Hepatocyte (in vitro differentiated cells): ENCODE measurements around the gene GRIK2. TPM values are rescaled to one million over a fixed set of nuclear protein-coding genes. Genes with fewer than 3 reads are reported as not detected.

Experiments
- DNase-seq: peaks from one replicate; pipeline ENCODE4 v3.0.0-alpha.2; 2016; ENCODE audit warnings: low spot score
- H2AFZ ChIP-seq: fragments of 200-600 bp; sonication (generic); 2 replicates; pipeline ENCODE4 v1.6.0; 2016; ENCODE audit warnings: antibody characterized with exemption, mild to moderate bottlenecking
- H3K27ac ChIP-seq: fragments of 200-600 bp; sonication (generic); 2 replicates; pipeline ENCODE4 v1.5.1; 2016; ENCODE audit warnings: mild to moderate bottlenecking
- H3K27me3 ChIP-seq: fragments of 200-600 bp; sonication (generic); 2 replicates; pipeline ENCODE4 v1.6.1; 2016
- H3K36me3 ChIP-seq: fragments of 200-600 bp; sonication (generic); replicated peaks from 2 replicates; pipeline ENCODE4 v1.5.1; 2016; ENCODE audit warnings: low read depth; ENCODE audit not compliant: insufficient read depth
- H3K4me1 ChIP-seq: fragments of 200-600 bp; sonication (generic); 2 replicates; pipeline ENCODE4 v1.5.1; 2016; ENCODE audit warnings: mild to moderate bottlenecking, moderate library complexity; ENCODE audit not compliant: insufficient read depth
- H3K4me2 ChIP-seq: fragments of 200-600 bp; sonication (generic); 2 replicates; pipeline ENCODE4 v1.6.0; 2016
- H3K4me3 ChIP-seq: fragments of 200-600 bp; sonication (generic); 2 replicates; pipeline ENCODE4 v1.5.1; 2016; ENCODE audit warnings: mild to moderate bottlenecking
- H3K79me2 ChIP-seq: fragments of 200-600 bp; sonication (generic); 2 replicates; pipeline ENCODE4 v1.6.0; 2017; ENCODE audit warnings: mild to moderate bottlenecking
- H3K9me2 ChIP-seq: fragments of 200-600 bp; sonication (generic); replicated peaks from 2 replicates; pipeline ENCODE4 v1.6.0; 2017; ENCODE audit warnings: mild to moderate bottlenecking; ENCODE audit not compliant: insufficient read depth
- H3K9me3 ChIP-seq: fragments of 200-600 bp; sonication (generic); 2 replicates; pipeline ENCODE4 v1.5.1; 2016; ENCODE audit warnings: low read depth, mild to moderate bottlenecking
- H4K20me1 ChIP-seq: fragments of 200-600 bp; sonication (generic); 2 replicates; pipeline ENCODE4 v1.6.0; 2016; ENCODE audit warnings: mild to moderate bottlenecking; ENCODE audit not compliant: insufficient read depth, poor library complexity, severe bottlenecking
- EZH2 ChIP-seq: fragments of 200-600 bp; sonication (generic); IDR thresholded peaks from 2 replicates; pipeline ENCODE4 v1.6.1; 2016; ENCODE audit warnings: antibody characterized with exemption, mild to moderate bottlenecking, borderline replicate concordance
- EZH2phosphoT487 ChIP-seq: fragments of 200-600 bp; sonication (generic); IDR thresholded peaks from one replicate; pipeline ENCODE4 v1.6.1; 2018; ENCODE audit warnings: antibody characterized with exemption, mild to moderate bottlenecking, low read depth, moderate library complexity; ENCODE audit not compliant: unreplicated experiment, severe bottlenecking
- WGBS: methylation state at CpG from one replicate; pipeline ENCODE4 v1.1.6; 2016; ENCODE audit warnings: low lambda C conversion rate; ENCODE audit errors: missing lambda C conversion rate; 5-methylcytosine and 5-hydroxymethylcytosine counted together
- polyA plus RNA-seq: library from polyadenylated mRNA; unstranded; fragments of >200 nt; fragmentation: Nextera tagmentation; extraction: Ambion mirVana; gene quantifications from 2 replicates; pipeline ENCODE4 v1.2.1, GENCODE V29; 2016
- total RNA-seq: library from RNA; depleted of rRNA; stranded (reverse); fragments of >200 nt; gene quantifications from 2 replicates; pipeline ENCODE4 v1.2.3, GENCODE V29; 2014
- TF ChIP-seq, protein P1 (sequence below): fragments of 200-600 bp; sonication (generic); IDR thresholded peaks from 2 replicates; pipeline ENCODE4 v1.5.1; 2016; ENCODE audit warnings: antibody characterized with exemption, mild to moderate bottlenecking; ENCODE audit not compliant: poor library complexity

GRIK2 gene
- total and polyA plus RNA-seq, 2 experiments from 2014 or later, result 5.8 to 6.2 TPM

DNA sequence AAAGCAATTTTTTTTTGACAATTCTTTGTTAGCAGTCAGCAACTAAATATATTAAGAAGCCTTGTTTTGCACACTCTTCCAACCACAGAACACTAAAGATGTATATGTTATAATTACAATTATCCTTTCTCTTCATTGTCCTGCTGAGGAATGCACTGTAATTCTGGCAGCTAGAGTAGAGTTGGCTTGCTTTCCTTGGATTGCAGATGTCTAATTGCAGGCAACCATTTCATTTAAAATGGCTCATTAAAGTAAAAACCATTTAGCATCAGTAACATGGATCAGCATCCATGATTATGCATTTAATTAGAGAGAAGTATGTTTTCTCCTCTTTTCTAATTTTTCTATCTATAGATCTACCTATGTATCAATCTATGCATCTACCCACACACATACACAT is 335.4 kb downstream of the GRIK2 start:
- Histone ChIP-seq H4K20me1 (no peaks in the 10 kb centered on the region), H3K4me3 (no peak overlapping the region), H3K9me3 (no peaks in the 10 kb centered on the region), H3K27ac (no peak overlapping the region), H3K4me1 (no peaks in the 10 kb centered on the region), H3K4me2 (no peak overlapping the region), H3K36me3 (no peaks in the 10 kb centered on the region), H3K79me2 (no peaks in the 10 kb centered on the region), H3K27me3 (no peaks in the 10 kb centered on the region), H2AFZ (no peak overlapping the region), H3K9me2 (no peaks in the 10 kb centered on the region)
- no peak for DNase-seq
- no peak for TF ChIP-seq EZH2
- TF ChIP-seq EZH2phosphoT487, result no peak

DNA sequence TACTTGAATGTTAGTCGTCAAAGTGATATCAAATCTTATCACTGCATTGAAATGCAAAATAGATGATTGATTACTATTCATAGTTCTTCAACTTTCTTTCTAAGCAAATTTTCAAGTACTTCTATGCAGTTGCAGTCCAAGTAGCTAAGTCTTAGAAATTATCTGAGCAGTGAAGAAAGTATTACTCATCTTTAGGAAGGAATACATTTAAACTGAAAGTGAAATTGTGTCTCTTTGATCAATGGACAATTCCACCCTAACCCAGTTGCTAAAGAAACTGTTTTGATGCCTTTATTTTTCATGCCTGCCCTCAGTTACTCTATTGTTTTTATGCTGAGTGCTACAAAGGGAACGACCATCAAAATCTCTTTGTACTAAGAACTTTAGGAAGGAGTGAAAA is 337.4 kb downstream of the GRIK2 start:
- no peaks in the 10 kb centered on the region for H3K27me3 ChIP-seq
- H4K20me1 ChIP-seq, result no peaks in the 10 kb centered on the region
- H3K36me3 ChIP-seq, result no peaks in the 10 kb centered on the region
- no peaks in the 10 kb centered on the region for H3K79me2 ChIP-seq
- no peak for TF ChIP-seq EZH2
- TF ChIP-seq, protein P1, sequence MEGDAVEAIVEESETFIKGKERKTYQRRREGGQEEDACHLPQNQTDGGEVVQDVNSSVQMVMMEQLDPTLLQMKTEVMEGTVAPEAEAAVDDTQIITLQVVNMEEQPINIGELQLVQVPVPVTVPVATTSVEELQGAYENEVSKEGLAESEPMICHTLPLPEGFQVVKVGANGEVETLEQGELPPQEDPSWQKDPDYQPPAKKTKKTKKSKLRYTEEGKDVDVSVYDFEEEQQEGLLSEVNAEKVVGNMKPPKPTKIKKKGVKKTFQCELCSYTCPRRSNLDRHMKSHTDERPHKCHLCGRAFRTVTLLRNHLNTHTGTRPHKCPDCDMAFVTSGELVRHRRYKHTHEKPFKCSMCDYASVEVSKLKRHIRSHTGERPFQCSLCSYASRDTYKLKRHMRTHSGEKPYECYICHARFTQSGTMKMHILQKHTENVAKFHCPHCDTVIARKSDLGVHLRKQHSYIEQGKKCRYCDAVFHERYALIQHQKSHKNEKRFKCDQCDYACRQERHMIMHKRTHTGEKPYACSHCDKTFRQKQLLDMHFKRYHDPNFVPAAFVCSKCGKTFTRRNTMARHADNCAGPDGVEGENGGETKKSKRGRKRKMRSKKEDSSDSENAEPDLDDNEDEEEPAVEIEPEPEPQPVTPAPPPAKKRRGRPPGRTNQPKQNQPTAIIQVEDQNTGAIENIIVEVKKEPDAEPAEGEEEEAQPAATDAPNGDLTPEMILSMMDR, result no peak
- TF ChIP-seq EZH2phosphoT487, result no peak
- H3K27ac ChIP-seq, result no peak overlapping the region
- 39% methylated on average over 2 of the region's 2 CpGs for WGBS
- no peak overlapping the region for H3K4me2 ChIP-seq
- no peaks in the 10 kb centered on the region for H3K4me1 ChIP-seq
- no peaks in the 10 kb centered on the region for H3K9me2 ChIP-seq
- no peaks in the 10 kb centered on the region for H3K9me3 ChIP-seq
- H2AFZ ChIP-seq, result no peak overlapping the region
- DNase-seq, result no peak
- no peak overlapping the region for H3K4me3 ChIP-seq

DNA sequence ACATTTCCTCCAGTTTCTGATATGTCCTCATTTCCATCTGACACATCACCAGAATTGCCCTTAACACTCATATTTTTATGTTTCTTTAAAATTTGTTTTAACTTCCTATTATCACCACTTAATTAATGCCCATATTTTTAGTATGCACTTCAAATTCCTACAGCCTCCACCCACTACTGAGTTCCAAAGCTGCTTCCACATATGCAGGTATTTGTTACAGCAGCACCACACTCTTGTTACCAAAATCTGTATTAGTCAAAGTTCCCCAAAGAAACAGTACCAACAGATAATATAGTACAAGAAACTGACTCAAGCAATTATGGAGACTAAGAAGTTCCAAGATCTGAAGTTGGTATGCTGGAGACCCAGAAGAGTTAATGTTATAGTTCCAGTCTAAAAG is 340.4 kb downstream of the GRIK2 start:
- Histone ChIP-seq H3K4me3 (no peak overlapping the region), H3K4me1 (no peaks in the 10 kb centered on the region), H3K4me2 (no peak overlapping the region), H4K20me1 (no peaks in the 10 kb centered on the region), H3K9me3 (peaks cover 4% of the 10 kb centered on the region), H3K9me2 (no peaks in the 10 kb centered on the region), H3K36me3 (no peaks in the 10 kb centered on the region), H3K27ac (no peak overlapping the region), H3K79me2 (no peaks in the 10 kb centered on the region), H2AFZ (no peak overlapping the region), H3K27me3 (no peaks in the 10 kb centered on the region)
- DNase-seq, result no peak
- TF ChIP-seq EZH2 (no peak), EZH2phosphoT487 (no peak)

DNA sequence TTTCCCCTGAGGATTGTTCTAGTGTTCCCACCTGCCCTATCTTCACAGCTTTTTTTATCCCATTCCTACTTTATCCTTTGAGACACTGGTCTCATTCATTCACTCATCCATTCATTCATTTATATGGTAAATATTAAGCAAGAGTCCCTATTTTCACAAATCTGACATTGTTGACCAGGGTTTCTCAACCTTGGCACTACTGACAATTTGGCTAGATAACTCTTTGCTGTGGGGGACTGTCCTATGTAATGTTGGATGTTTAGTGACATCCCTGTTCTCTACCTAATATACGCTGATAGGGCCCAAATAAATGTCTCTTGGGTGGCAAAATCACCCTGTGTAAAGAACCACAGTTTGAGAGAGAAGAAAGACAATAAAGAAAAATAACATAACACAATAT is 345.0 kb downstream of the GRIK2 start:
- Histone ChIP-seq H3K79me2 (no peaks in the 10 kb centered on the region), H3K4me3 (no peak overlapping the region), H3K27me3 (no peaks in the 10 kb centered on the region), H3K4me1 (no peaks in the 10 kb centered on the region), H4K20me1 (no peaks in the 10 kb centered on the region), H2AFZ (no peak overlapping the region), H3K9me2 (no peaks in the 10 kb centered on the region), H3K36me3 (no peaks in the 10 kb centered on the region), H3K27ac (no peak overlapping the region), H3K9me3 (peaks cover 4% of the 10 kb centered on the region), H3K4me2 (no peak overlapping the region)
- 88% methylated on average over 1 of the region's 1 CpG for WGBS
- DNase-seq, result no peak
- TF ChIP-seq EZH2phosphoT487 (no peak), EZH2 (no peak)
- TF ChIP-seq, protein P1, result no peak

DNA sequence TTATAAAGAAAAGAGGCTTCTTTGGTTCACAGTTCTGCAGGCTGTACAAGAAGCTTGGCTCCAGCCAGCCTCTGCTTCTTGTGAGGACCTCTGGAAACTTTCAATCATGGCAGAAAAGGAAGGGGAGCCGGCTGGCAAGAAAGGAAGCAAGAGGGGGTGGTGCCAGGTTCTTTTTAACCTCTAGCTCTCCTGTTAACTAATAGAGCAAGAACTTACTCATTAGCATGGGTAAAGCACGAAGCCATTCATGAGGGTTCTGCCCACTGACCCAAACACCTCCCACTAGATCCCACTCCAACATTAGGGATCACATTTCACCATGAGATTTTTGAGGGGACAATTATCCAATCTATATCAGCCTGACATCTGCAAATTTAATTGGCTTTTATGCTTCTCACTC is 347.1 kb downstream of the GRIK2 start:
- Histone ChIP-seq H3K4me2 (no peak overlapping the region), H3K4me1 (no peaks in the 10 kb centered on the region), H3K9me2 (no peaks in the 10 kb centered on the region), H3K27ac (no peak overlapping the region), H4K20me1 (no peaks in the 10 kb centered on the region), H3K9me3 (peaks cover 4% of the 10 kb centered on the region), H3K36me3 (no peaks in the 10 kb centered on the region), H3K79me2 (no peaks in the 10 kb centered on the region), H3K27me3 (no peaks in the 10 kb centered on the region), H3K4me3 (no peak overlapping the region), H2AFZ (no peak overlapping the region)
- DNase-seq, result no peak
- WGBS, result 54% methylated on average over 2 of the region's 2 CpGs
- TF ChIP-seq EZH2 (no peak), EZH2phosphoT487 (no peak)
- TF ChIP-seq, protein P1, result no peak
